SU-DHL-6 (cell line): ENCODE data around the gene GPD1.
A peak's percentile ranks its signal among the peaks of the same experiment; 100 is the strongest.

Source experiments
- H2AFZ ChIP-seq: fragments of 200-600 bp; sonication (generic); 2 replicates; pipeline ENCODE4 v1.6.1; 2014; ENCODE audit warnings: low read depth, mild to moderate bottlenecking, moderate library complexity, mixed read lengths, antibody characterized with exemption, low read length; ENCODE audit not compliant: severe bottlenecking
- H3F3A ChIP-seq: fragments of 200-600 bp; shearing (Covaris generic); 2 replicates; pipeline ENCODE4 v1.6.0; 2016; ENCODE audit warnings: antibody characterized with exemption, mild to moderate bottlenecking; ENCODE audit not compliant: insufficient read depth
- H3K27ac ChIP-seq: fragments of 200-600 bp; sonication (generic); 2 replicates; pipeline ENCODE4 v1.5.1; 2016; ENCODE audit warnings: low read depth, mild to moderate bottlenecking, low read length, moderate library complexity, mixed read lengths
- H3K27me3 ChIP-seq: fragments of 200-600 bp; sonication (generic), shearing (Covaris generic); 2 replicates; pipeline ENCODE4 v1.6.0; 2014; ENCODE audit warnings: mild to moderate bottlenecking, low read length
- H3K36me3 ChIP-seq: fragments of 200-600 bp; sonication (generic); 2 replicates; pipeline ENCODE4 v1.6.1; 2014; ENCODE audit warnings: mild to moderate bottlenecking, low read length, mixed read lengths
- H3K4me2 ChIP-seq: fragments of 300-600, 200-600 bp; shearing (Covaris generic), sonication (generic); 2 replicates; pipeline ENCODE4 v1.6.0; 2014; ENCODE audit warnings: low read length, low read depth, mild to moderate bottlenecking; ENCODE audit not compliant: poor library complexity, severe bottlenecking
- H3K4me3 ChIP-seq: fragments of 200-600 bp; sonication (generic); 2 replicates; pipeline ENCODE4 v1.5.1; 2014; ENCODE audit warnings: antibody characterized with exemption, low read length, mild to moderate bottlenecking, mixed read lengths; ENCODE audit not compliant: insufficient read depth, poor library complexity, severe bottlenecking
- H3K79me2 ChIP-seq: fragments of 200-600 bp; sonication (generic); 2 replicates; pipeline ENCODE4 v1.6.1; 2014; ENCODE audit warnings: mild to moderate bottlenecking, low read length, moderate library complexity; ENCODE audit not compliant: insufficient read depth
- H3K9ac ChIP-seq: fragments of 200-600 bp; sonication (generic); 2 replicates; pipeline ENCODE4 v1.7.0; 2014; ENCODE audit warnings: mild to moderate bottlenecking, low read length
- H3K9me2 ChIP-seq: fragments of 200-600 bp; sonication (generic); replicated peaks from 2 replicates; pipeline ENCODE4 v1.6.1; 2014; ENCODE audit warnings: low read length; ENCODE audit not compliant: insufficient read depth
- H3K9me3 ChIP-seq: fragments of 200-600 bp; sonication (generic); 2 replicates; pipeline ENCODE4 v1.6.1; 2014; ENCODE audit warnings: low read length, mixed read lengths; ENCODE audit not compliant: insufficient read depth
- H4K20me1 ChIP-seq: fragments of 200-600 bp; sonication (generic); 2 replicates; pipeline ENCODE4 v1.6.1; 2014; ENCODE audit warnings: low read depth, mild to moderate bottlenecking, antibody characterized with exemption, low read length, moderate library complexity, mixed read lengths
- CTCF ChIP-seq: fragments of 200-600 bp; sonication (generic); IDR thresholded peaks from one replicate; pipeline ENCODE4 v1.5.1; 2017; ENCODE audit warnings: antibody characterized with exemption, mild to moderate bottlenecking, low read length, moderate library complexity; ENCODE audit not compliant: insufficient read depth, poor library complexity, severe bottlenecking
- EZH2phosphoT487 ChIP-seq: fragments of 200-600 bp; sonication (generic), shearing (Covaris generic); conservative IDR thresholded peaks from 2 replicates; pipeline ENCODE4 v1.6.1; 2018; ENCODE audit warnings: mild to moderate bottlenecking, antibody characterized with exemption, low read length, moderate library complexity, mixed read lengths

GPD1 gene

GRCh38 chr12:50110762-50111351, 7.0 kb downstream of the GPD1 start:
- Histone ChIP-seq H3K27ac (no peak overlapping the region), H3K4me2 (peak overlapping the region; percentile 63), H3K36me3 (no peaks in the 10 kb centered on the region), H3K79me2 (peaks cover 34% of the 10 kb centered on the region), H3K9ac (peak overlapping the region; percentile 44), H2AFZ (peak overlapping the region; percentile 95), H3K9me3 (no peaks in the 10 kb centered on the region), H3K4me3 (peak overlapping the region; percentile 46), H4K20me1 (no peaks in the 10 kb centered on the region), H3K9me2 (no peaks in the 10 kb centered on the region), H3F3A (no peaks in the 10 kb centered on the region), H3K27me3 (no peaks in the 10 kb centered on the region)
- TF ChIP-seq CTCF: no peak
- TF ChIP-seq EZH2phosphoT487: no peak

DNA sequence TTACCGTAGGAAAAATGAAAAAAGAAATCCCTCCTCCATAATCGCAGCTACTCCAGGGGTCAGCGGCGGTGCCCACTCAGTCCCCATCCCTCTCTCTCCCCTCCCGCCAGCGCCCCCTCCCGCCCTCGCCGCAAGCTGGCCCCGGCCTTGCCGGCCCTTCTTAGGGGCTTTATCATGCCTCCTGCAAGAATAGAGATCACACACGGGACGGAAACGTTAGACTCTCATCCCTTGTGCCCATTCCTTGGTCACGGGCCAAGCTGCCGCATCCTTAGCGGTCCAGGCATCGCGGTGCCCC, 7.5 kb downstream of the GPD1 start:
- no peaks in the 10 kb centered on the region for H3K9me2 ChIP-seq
- H3K27me3 ChIP-seq: no peaks in the 10 kb centered on the region
- no peaks in the 10 kb centered on the region for H3K36me3 ChIP-seq
- TF ChIP-seq EZH2phosphoT487 (no peak), CTCF (peak; percentile 99)
- H3F3A ChIP-seq: no peaks in the 10 kb centered on the region
- H3K9me3 ChIP-seq: no peaks in the 10 kb centered on the region
- peaks cover 38% of the 10 kb centered on the region for H3K79me2 ChIP-seq
- no peaks in the 10 kb centered on the region for H4K20me1 ChIP-seq
- peak overlapping the region; percentile 63 for H3K4me2 ChIP-seq
- H3K4me3 ChIP-seq: peak overlapping the region; percentile 46
- no peak overlapping the region for H3K27ac ChIP-seq
- peak overlapping the region; percentile 44 for H3K9ac ChIP-seq
- peak overlapping the region; percentile 95 for H2AFZ ChIP-seq

GRCh38 chr12:50111693-50112455, 8.1 kb downstream of the GPD1 start, which contains the start of gene COX14:
TSS of gene COX14 (plus strand) at chr12:50112236. CDS start at chr12:50120044, 7,808 bp downstream.
- Histone ChIP-seq H3K9me3 (no peaks in the 10 kb centered on the region), H2AFZ (peak within 1 kb of the TSS; percentile 95), H3K36me3 (no peaks in the 10 kb centered on the region), H3K4me3 (peak within 1 kb of the TSS; percentile 59), H3K9ac (peak within 1 kb of the TSS; percentile 71), H3K27me3 (no peaks in the 10 kb centered on the region), H3K79me2 (peaks cover 44% of the 10 kb centered on the region), H3K9me2 (no peaks in the 10 kb centered on the region), H3F3A (no peaks in the 10 kb centered on the region), H3K4me2 (peak within 1 kb of the TSS; percentile 67), H3K27ac (peak within 1 kb of the TSS; percentile 53), H4K20me1 (no peaks in the 10 kb centered on the region)
- TF ChIP-seq EZH2phosphoT487 (no peak), CTCF (no peak)
